AG04449 (cell line): ENCODE data around the gene GNB1.

Experiments used
- CTCF ChIA-PET: fragments of 350-600 bp; formaldehyde crosslinking; extraction: SDS; loops from one replicate; lab custom pipeline; 2021; ENCODE audit warnings: antibody characterized with exemption; lab: Yijun Ruan, JAX
- POLR2A ChIA-PET: fragments of 400-600, 350-600 bp; formaldehyde crosslinking; extraction: SDS; loops from one replicate; lab custom pipeline; 2020; ENCODE audit warnings: antibody characterized with exemption, inconsistent platforms; lab: Yijun Ruan, JAX
- DNase-seq: peaks from one replicate; pipeline ENCODE4 v3.0.0-alpha.2; 2010; ENCODE audit warnings: low read depth, low spot score
- H3K4me3 ChIP-seq: 2 replicates; pipeline ENCODE4 v1.5.1; 2011; ENCODE audit warnings: low read depth, mild to moderate bottlenecking, control low read depth, low read length
- CTCF ChIP-seq: IDR thresholded peaks from one replicate; pipeline ENCODE4 v1.5.1; 2011; ENCODE audit warnings: mild to moderate bottlenecking, moderate library complexity, low read length, control low read depth, inconsistent platforms; ENCODE audit not compliant: insufficient read depth; ENCODE audit errors: missing control alignments

Gene GNB1

GRCh38 chr1:1920057-1920607 lies 29.2 kb upstream of the GNB1 start:
- TF ChIP-seq CTCF = no peak
- POLR2A ChIA-PET = no interaction called here
- DNase-seq = no peak
- CTCF ChIA-PET = interaction anchor here (1.3 kb wide), 1 partner anchor 12 kb away, joined by 4 read pairs; no protein-coding TSS in a partner anchor
- no peak overlapping the region for H3K4me3 ChIP-seq

GRCh38 chr1:1919304-1920056 lies 28.6 kb upstream of the GNB1 start:
- POLR2A ChIA-PET = no interaction called here

GRCh38 chr1:1918901-1919303 lies 28.0 kb upstream of the GNB1 start, which contains the start of gene TMEM52:
Gene TMEM52, minus strand, starts transcription at chr1:1919279. Its CDS starts 14 bp downstream, at chr1:1919265.
- ChIA-PET POLR2A (no interaction called here), CTCF (no interaction called here)
- peak within 1 kb of the TSS; percentile 54 for H3K4me3 ChIP-seq
- TF ChIP-seq CTCF = no peak
- DNase-seq = no peak

More at GRCh38 chr1:1919304-1920056, 28.6 kb upstream of the GNB1 start:
- peak overlapping the region; percentile 54 for H3K4me3 ChIP-seq
- CTCF ChIA-PET = interaction anchor here (1.3 kb wide), 1 partner anchor 11 kb away, joined by 4 read pairs; no protein-coding TSS in a partner anchor
- no peak for TF ChIP-seq CTCF
- peak; percentile 42 for DNase-seq

GRCh38 chr1:1917995-1918900 lies 27.4 kb upstream of the GNB1 start:
- ChIA-PET POLR2A (no interaction called here), CTCF (interaction anchor here (1.3 to 4.4 kb wide), 3 partner anchors 10 to 127 kb away, joined by 5 to 13 read pairs (median 8); no protein-coding TSS in a partner anchor)
- TF ChIP-seq CTCF = no peak
- H3K4me3 ChIP-seq = peak overlapping the region; percentile 54
- no peak for DNase-seq

GRCh38 chr1:1917304-1917976 lies 26.6 kb upstream of the GNB1 start:
- ChIA-PET CTCF (interaction anchor here (1.3 to 4.4 kb wide), 3 partner anchors 9 to 128 kb away, joined by 5 to 13 read pairs (median 8); no protein-coding TSS in a partner anchor), POLR2A (no interaction called here)
- no peak for TF ChIP-seq CTCF
- H3K4me3 ChIP-seq = no peak overlapping the region
- DNase-seq = no peak
